Fibroblast of villous mesenchyme (primary cell): ENCODE data around the gene TAGLN2. TPM values are rescaled to one million over a fixed set of nuclear protein-coding genes. Genes with fewer than 3 reads are reported as not detected.

ENCODE experiments used
- DNase-seq: peaks from one replicate; pipeline ENCODE4 v3.0.0-alpha.2; 2010; ENCODE audit warnings: low read depth
- H3K4me3 ChIP-seq: 2 replicates; pipeline ENCODE4 v1.5.1; 2011; ENCODE audit warnings: low read depth, mild to moderate bottlenecking, low read length
- CTCF ChIP-seq: IDR thresholded peaks from 2 replicates; pipeline ENCODE4 v1.5.1; 2012; ENCODE audit warnings: low read depth, mild to moderate bottlenecking, low read length; ENCODE audit not compliant: insufficient read depth
- total RNA-seq: library from RNA; depleted of rRNA; stranded (reverse); fragments of >200 nt; gene quantifications from 2 replicates; pipeline ENCODE4 v1.2.3, GENCODE V29; 2012

TAGLN2 gene
- total RNA-seq, 1 donor = 167 TPM

- DNase-seq = no peak
- TF ChIP-seq CTCF = no peak
Measured at GRCh38 chr1:159958719-159959380, 33.5 kb upstream of the TAGLN2 start.

GRCh38 chr1:159957824-159958268 lies 32.5 kb upstream of the TAGLN2 start:
- DNase-seq = no peak
- no peak for TF ChIP-seq CTCF
- H3K4me3 ChIP-seq = no peak overlapping the region

More at GRCh38 chr1:159958719-159959380, 33.5 kb upstream of the TAGLN2 start:
- no peak overlapping the region for H3K4me3 ChIP-seq

- TF ChIP-seq CTCF = no peak
- H3K4me3 ChIP-seq = no peak overlapping the region
- DNase-seq = no peak
Measured at GRCh38 chr1:159955456-159955855, 30.1 kb upstream of the TAGLN2 start.

GRCh38 chr1:159953536-159954515 lies 28.5 kb upstream of the TAGLN2 start, which contains the start of gene SLAMF9:
SLAMF9 (minus strand) TSS chr1:159954237; CDS start chr1:159954137, 100 bp downstream.
- H3K4me3 ChIP-seq = no peak within 1 kb of the TSS
- no peak for DNase-seq
- TF ChIP-seq CTCF = no peak

- DNase-seq = no peak
- no peak overlapping the region for H3K4me3 ChIP-seq
- no peak for TF ChIP-seq CTCF
Measured at GRCh38 chr1:159952932-159953331, 27.6 kb upstream of the TAGLN2 start.

GRCh38 chr1:159951551-159951950 lies 26.2 kb upstream of the TAGLN2 start:
- no peak for TF ChIP-seq CTCF
- DNase-seq = no peak
- H3K4me3 ChIP-seq = no peak overlapping the region
